GM12892 (cell line): ENCODE results near the gene UBL7.
"Not testable (repeated sequence)": the region's sequence is repeated elsewhere in the genome, so short reads cannot be mapped to it uniquely, and the experiment has no call there.

Source experiments
- POLR2A ChIP-seq: IDR thresholded peaks from 2 replicates; pipeline ENCODE4 v1.6.1; 2011; ENCODE audit warnings: low read depth, low read length, control low read depth
- POLR2AphosphoS5 ChIP-seq: IDR thresholded peaks from 2 replicates; pipeline ENCODE4 v1.6.1; 2011; ENCODE audit warnings: low read depth, low read length, control low read depth
- TAF1 ChIP-seq: IDR thresholded peaks from 2 replicates; pipeline ENCODE4 v1.6.1; 2011; ENCODE audit warnings: low read depth, mild to moderate bottlenecking, control low read depth, low read length, borderline replicate concordance

- TF ChIP-seq POLR2A, TAF1, POLR2AphosphoS5: not testable (repeated sequence)
Measured at GRCh38 chr15:74457036-74457435, 3.9 kb downstream of the UBL7 start.
